ENCODE results near the gene PRR14.

- no peak for TF ChIP-seq CTCF (conservative IDR thresholded peaks at IDR 0.05 in 1 of 2, IDR thresholded peaks at IDR 0.05 in 1 of 2; ENCODE audit: low read depth in 1 of 2, low read length in 2 of 2)
- no peak for TF ChIP-seq EZH2 (IDR thresholded peaks at IDR 0.05; ENCODE audit: low read length, missing control alignments)
These were observed 44.8 kb upstream of the PRR14 start for GRCh38 chr16:30606004-30606403.

All from fibroblast of lung (primary cell).